DMS 273 (cell line): ENCODE measurements around the gene PRKG1.

Experiments used
- DNase-seq: peaks from one replicate; lab custom pipeline; 2025; ENCODE audit not compliant: unreplicated experiment; lab: John Stamatoyannopoulos, UW

Gene PRKG1

GRCh38 chr10:52074505-52075026 lies 1000.3 kb downstream of the PRKG1 start:
- DNase-seq, result no peak

GRCh38 chr10:52077814-52078213 lies 1003.5 kb downstream of the PRKG1 start:
- DNase-seq, result no peak

GRCh38 chr10:52078397-52078937 lies 1004.2 kb downstream of the PRKG1 start:
- no peak for DNase-seq

GRCh38 chr10:52082307-52082706 lies 1008.0 kb downstream of the PRKG1 start:
- DNase-seq, result no peak

- DNase-seq, result no peak
Observed at GRCh38 chr10:52083422-52083821, 1009.1 kb downstream of the PRKG1 start.

- DNase-seq, result no peak
Observed at GRCh38 chr10:52092390-52092789, 1018.1 kb downstream of the PRKG1 start.

GRCh38 chr10:52098130-52098529 lies 1023.8 kb downstream of the PRKG1 start:
- DNase-seq, result no peak

GRCh38 chr10:52099026-52099600 lies 1024.8 kb downstream of the PRKG1 start:
- DNase-seq, result no peak

GRCh38 chr10:52100011-52100547 lies 1025.8 kb downstream of the PRKG1 start:
- no peak for DNase-seq

- no peak for DNase-seq
Observed at GRCh38 chr10:52105301-52105700, 1031.0 kb downstream of the PRKG1 start.

GRCh38 chr10:52106011-52106410 lies 1031.7 kb downstream of the PRKG1 start:
- DNase-seq, result no peak

GRCh38 chr10:52106899-52107298 lies 1032.6 kb downstream of the PRKG1 start:
- DNase-seq, result peak; percentile 3

GRCh38 chr10:52108236-52108635 lies 1033.9 kb downstream of the PRKG1 start:
- no peak for DNase-seq

- no peak for DNase-seq
Observed at GRCh38 chr10:52110576-52110975, 1036.3 kb downstream of the PRKG1 start.

GRCh38 chr10:52111101-52111891 lies 1037.0 kb downstream of the PRKG1 start:
- no peak for DNase-seq

GRCh38 chr10:52115823-52116222 lies 1041.5 kb downstream of the PRKG1 start:
- DNase-seq, result no peak

- no peak for DNase-seq
Observed at GRCh38 chr10:52119507-52119906, 1045.2 kb downstream of the PRKG1 start.

GRCh38 chr10:52121688-52122087 lies 1047.4 kb downstream of the PRKG1 start:
- no peak for DNase-seq

GRCh38 chr10:52128056-52128683 lies 1053.9 kb downstream of the PRKG1 start:
- DNase-seq, result no peak

GRCh38 chr10:52129410-52130178 lies 1055.3 kb downstream of the PRKG1 start:
- no peak for DNase-seq

GRCh38 chr10:52135101-52135500 lies 1060.8 kb downstream of the PRKG1 start:
- DNase-seq, result no peak
